Hematopoietic multipotent progenitor cell treated with erythropoietin and hydrocortisone succinate and interleukin-3 and kit ligand, for 15 days (in vitro differentiated cells): Measurements from ENCODE around the gene ZCCHC14.

ENCODE experiments used
- DNase-seq: peaks from one replicate; pipeline ENCODE4 v3.0.0-alpha.2; 2015; ENCODE audit warnings: low spot score

The ZCCHC14 gene

DNA sequence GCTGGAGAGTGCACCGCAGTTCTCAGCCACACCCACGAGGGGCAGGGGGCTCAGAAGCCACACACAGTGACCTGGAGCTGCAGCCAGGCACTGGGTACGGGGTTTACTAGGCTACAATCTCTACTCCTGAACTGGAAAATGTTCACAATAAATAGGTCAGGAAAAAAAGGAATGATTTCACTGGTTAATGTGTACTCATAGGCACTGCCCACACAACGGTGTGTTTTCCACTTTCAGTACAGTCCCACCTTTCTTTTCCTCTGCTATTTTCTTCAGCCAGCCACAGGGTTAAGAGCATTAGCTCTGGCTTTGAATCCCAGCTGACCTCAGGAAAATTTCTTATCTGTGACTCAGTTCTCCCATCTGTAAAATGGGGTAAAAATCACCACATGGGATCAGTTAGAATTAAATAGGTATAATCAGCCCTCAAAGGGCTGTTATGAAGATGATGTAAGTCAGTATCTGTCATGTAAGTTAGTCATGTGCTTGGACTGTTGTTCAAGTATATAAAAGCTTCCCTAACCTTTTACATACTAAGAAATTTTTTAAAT lies 35.7 kb downstream of the ZCCHC14 start:
- DNase-seq: no peak

DNA sequence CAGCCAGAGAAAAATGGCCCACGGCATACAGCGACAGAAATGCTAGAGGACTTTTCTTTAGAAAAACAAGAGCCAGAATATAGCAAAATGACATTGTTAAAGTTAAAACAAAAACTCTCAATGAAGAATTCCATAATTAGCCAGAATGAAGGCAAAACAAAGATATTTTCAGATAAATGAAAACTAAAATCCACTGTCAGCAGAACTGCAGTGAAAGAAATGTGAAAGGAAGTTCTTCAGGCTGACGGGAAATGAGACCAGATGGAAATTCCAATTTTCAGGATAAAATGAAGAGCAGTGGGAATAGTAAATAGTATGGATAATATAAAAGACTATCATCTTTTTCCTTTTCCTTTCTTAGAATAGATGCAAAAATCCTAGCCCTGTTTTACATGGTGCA lies 38.4 kb downstream of the ZCCHC14 start:
- no peak for DNase-seq

GRCh38 chr16:87453326-87453725 lies 39.5 kb downstream of the ZCCHC14 start:
- no peak for DNase-seq

DNA sequence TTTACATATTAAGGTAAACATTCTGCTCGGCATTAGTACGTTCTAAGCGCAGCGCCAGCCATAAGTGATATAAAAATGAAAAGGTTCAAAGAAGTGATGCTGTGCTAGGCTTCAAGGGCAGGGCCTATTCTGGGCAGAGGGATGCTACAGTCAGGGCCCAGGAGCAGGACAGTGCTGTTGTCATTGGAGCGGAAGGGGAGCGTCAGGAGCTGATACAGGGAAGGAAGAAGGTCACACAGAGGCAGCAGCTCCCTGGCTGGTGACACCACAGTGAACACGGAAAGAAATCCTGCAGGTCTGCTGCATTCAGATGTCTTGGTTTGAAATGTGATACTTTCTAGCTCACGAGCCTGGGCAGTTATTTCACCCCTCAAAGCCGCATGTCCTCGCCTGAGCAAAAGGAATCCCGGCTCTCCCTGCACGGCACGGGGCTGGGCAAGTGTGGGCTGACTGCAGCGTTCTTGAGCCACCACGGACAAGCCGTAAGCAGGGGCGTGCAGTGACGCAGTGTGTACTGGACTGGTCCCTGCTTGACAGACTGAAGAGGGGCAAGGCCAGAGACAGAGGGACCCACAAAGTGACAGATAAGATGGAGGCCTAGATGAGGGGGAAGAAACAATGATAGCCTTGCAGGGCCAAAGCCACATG lies 41.1 kb downstream of the ZCCHC14 start:
- DNase-seq: no peak

DNA sequence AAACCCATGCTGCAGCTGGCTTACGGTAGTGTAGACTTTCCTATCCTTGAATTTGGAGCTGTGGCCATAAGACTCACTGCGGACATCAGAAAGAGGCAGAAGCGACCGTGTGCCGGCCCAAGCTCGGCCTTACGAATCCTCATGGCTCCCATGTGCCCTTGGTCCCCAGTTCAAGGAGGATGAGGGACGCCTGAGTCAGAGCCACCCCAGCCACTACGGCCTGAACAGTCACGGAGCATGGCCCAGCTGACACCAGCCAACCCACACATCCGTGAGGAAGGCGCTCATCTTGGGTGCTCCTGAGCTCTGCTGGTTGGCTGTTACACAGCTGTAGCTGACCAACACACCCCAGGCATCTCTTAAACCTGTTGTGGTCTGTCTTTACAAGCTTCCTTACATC lies 44.0 kb downstream of the ZCCHC14 start:
- no peak for DNase-seq

GRCh38 chr16:87447323-87447722 lies 45.5 kb downstream of the ZCCHC14 start:
- DNase-seq: no peak

- DNase-seq: no peak
Observed at GRCh38 chr16:87446479-87446878, 46.3 kb downstream of the ZCCHC14 start.

- no peak for DNase-seq
Observed at GRCh38 chr16:87445486-87445885, 47.3 kb downstream of the ZCCHC14 start.

DNA sequence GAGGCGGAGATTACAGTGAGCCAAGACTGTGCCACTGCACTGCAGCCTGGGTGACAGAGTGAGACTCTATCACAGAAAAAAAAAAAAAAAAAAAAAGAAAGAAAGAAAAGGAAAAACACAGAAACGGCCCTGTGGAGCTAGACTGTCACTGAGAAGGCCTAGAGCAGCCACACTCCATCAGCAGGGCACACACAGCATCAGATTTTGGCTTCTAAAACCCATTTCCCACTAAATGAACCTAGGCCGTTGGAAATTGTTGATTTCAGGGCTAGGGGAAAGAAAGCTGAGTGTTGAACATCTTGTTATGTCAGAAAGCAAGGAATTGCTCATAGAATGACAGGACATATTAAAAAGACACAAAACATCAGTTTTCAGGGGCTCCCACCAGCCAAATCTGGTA lies 48.9 kb downstream of the ZCCHC14 start:
- no peak for DNase-seq

DNA sequence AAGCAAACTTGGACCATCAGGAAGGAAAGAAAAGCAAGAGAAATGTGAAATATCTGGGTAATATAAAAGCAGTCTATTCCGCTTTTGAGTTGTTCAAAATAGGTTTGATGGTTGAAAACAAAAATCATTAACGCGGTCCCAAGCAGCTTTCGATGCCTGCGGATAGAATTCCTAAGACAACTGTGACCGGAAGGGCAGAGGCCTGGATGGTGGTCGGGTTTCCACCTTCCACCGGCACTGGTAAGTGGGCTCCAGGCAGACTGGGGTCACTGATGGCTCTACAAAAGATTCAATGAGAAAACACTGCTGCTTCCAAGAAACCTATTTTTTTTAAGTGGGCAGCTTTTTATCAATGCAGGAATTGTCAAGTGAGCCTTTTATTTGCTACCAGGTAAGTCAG lies 49.8 kb downstream of the ZCCHC14 start:
- no peak for DNase-seq

GRCh38 chr16:87442581-87442966 lies 50.2 kb downstream of the ZCCHC14 start:
- DNase-seq: no peak

DNA sequence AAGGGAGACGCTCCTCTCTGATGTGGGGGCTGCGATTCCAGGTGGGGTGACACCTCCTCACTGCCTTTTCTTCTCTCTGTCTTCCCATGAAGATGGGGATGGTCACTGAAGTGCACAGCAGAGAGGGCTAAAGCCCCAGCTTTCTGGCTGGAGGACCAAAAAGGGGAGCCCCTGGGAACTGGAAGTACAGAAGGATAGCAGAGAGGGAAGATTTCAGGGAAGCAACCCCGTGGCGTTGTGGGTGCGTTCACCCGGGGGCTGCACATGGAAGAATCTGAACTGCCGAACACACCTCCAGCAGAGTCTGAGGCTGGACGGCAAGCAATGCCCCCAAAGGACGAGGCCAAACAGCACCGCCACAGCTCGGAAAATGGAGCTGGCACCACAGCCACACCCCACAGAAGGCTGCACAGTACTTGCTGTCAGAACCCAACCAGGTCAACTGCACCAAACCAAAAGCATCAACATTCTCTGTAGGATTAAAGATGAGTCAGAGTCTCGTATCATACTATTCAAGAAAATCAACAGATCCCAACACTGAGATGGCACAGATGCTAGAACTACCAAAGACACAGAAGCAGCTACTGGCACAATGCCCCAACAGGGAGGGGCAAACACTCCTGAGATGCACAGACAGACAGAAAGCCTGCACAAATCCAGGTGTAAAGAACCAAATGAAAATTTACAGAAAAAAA lies 50.8 kb downstream of the ZCCHC14 start:
- no peak for DNase-seq

- DNase-seq: no peak
Observed at GRCh38 chr16:87439926-87440325, 52.9 kb downstream of the ZCCHC14 start.

DNA sequence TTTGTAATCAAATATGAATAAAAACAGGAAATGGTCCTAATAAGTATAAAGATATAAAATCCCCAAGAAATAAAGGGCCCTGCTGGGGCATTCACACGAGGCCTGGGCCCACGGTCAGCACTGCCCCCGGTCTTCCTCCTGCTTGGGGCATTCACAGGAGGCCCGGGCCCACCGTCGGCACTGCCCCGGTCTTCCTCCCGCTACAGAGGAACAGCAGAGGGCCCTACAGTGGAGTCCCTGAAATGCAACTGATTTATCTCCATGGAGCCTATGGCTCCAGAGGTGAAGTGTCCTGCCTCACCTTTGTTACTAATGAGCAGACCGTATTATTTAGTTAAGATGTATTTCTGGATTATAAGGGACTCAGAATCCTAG lies 54.2 kb downstream of the ZCCHC14 start:
- DNase-seq: no peak

DNA sequence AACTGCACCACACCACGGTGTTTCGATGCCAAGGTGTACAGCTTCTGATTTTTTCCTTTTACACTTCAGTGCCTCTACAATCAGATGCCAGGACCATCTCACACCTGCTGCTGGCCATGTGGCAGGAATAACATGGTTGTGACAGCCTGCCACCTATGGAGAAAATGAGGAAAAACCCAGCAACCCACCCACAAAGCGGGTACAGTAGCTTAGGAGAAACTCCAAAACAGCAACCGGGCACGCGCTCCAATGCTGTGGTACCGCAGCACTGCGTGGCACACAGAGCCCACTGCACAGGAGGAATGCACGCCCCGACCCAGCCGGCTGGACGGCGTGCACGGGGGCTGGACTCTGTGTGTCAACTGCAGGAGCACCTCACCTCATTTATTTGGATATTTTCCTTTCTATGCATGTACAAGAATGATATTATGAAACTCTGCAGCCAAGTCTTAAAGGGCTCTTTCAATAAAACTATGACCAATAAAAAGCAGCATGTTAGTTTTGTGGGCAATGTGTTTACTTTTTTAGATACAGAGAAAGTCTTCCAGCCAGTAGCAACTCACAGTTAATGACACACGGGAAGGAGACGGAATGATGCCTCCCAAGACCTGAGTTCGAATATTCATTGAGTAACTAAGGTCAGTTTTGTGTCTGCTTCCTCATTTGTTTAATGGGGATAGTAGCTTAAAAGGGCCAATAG lies 54.8 kb downstream of the ZCCHC14 start:
- no peak for DNase-seq

DNA sequence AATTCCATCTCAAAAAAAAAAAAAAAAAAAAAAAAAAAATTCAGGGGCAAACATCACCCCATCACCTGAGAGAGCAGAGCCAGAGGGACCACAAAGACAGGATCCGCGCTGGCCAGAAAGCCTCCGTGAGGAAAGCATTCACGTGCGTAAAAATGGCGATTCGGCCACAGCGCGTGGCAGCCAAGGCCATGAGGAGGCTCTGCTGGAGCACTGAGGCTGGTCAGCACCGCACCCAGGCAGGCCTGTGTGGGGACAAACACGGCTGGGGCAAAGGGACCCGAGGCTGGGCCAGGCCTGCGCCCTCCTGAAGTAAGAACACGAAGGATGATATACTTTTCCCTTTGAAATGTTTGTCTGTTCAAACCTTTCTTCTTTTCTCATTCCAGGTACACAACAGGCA lies 55.5 kb downstream of the ZCCHC14 start:
- DNase-seq: no peak

DNA sequence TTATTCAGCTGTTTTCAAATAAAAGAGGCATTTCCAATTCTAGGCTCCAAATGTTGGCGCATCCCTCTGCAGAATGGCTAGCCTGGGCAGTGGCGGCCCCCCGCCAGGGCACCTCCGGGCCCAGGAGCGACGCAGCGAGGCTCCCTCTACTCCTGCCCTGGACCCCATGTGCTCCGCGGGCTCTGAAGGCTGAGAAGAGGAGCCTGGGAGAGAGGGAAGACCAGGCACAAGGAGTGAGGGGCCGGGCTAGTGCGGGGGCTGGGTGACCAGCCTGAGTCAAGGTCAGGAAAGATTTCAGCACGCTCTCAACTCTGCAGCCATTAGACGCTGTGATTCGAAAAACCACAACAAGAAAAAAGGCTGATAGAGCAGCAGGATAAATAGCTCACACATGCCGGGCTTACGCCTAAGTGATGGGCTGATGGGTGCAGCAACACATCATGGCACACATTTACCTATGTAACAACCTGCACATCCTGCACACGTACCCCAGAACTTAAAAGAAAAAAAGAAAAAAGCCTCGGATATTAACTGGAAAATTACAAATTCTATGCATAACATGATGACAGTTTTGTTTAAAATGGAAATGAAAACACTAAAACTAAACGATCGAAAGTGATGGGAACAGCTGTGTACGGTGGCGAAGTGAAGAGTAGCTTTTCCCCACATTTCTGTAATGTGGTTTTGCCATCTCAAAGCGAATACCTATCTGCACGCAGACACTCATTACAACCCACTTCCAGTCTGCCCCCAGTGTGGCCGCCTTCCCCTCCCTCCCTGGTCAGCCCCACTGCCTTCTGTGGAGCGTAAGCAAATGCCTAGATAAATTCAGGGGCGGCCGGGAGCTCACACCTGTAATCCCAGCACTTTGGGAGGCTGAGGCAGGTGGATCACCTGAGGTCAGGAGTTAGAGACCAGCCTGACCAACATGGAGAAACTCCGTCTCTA lies 56.3 kb downstream of the ZCCHC14 start:
- DNase-seq: no peak

GRCh38 chr16:87435372-87436224 lies 57.2 kb downstream of the ZCCHC14 start:
- DNase-seq: no peak

GRCh38 chr16:87434146-87434667 lies 58.6 kb downstream of the ZCCHC14 start:
- DNase-seq: no peak

- DNase-seq: no peak
Observed at GRCh38 chr16:87432330-87432915, 60.4 kb downstream of the ZCCHC14 start.
